WTC11 (cell line): Measurements from ENCODE around the gene RABAC1. TPM values are rescaled to one million over a fixed set of nuclear protein-coding genes. Genes with fewer than 3 reads are reported as not detected.

ENCODE experiments used
- ATAC-seq: fragments of 200-7000 bp; cut with Tn5 transposase; 2 replicates; pipeline ENCODE4 v1.10.0; 2021; ENCODE audit warnings: mild to moderate bottlenecking, moderate library complexity
- CTCF ChIA-PET: fragments of 300-600 bp; sonication (Branson Sonifier 250); formaldehyde crosslinking; loops from one replicate; lab custom pipeline; 2021; ENCODE audit warnings: antibody characterized with exemption; lab: Charles Lee
- POLR2A ChIA-PET: fragments of 350-600 bp; sonication (Branson Sonifier 250); formaldehyde crosslinking; loops from one replicate; lab custom pipeline; 2021; ENCODE audit warnings: antibody characterized with exemption; lab: Charles Lee
- DNase-seq: peaks from one replicate; pipeline ENCODE4 v3.0.0; 2021; ENCODE audit warnings: low spot score
- H3K27ac Mint-ChIP-seq: 2 replicates; pipeline ENCODE4 v1.8.0; 2021; ENCODE audit warnings: mixed read lengths
- H3K27me3 Mint-ChIP-seq: 2 replicates; pipeline ENCODE4 v1.8.0; 2021; ENCODE audit warnings: low read depth, mild to moderate bottlenecking, moderate library complexity, mixed read lengths
- H3K36me3 Mint-ChIP-seq: 2 replicates; pipeline ENCODE4 v1.8.0; 2021; ENCODE audit warnings: mixed read lengths
- H3K4me1 Mint-ChIP-seq: 2 replicates; pipeline ENCODE4 v1.8.0; 2022; ENCODE audit warnings: mixed read lengths
- H3K4me3 Mint-ChIP-seq: 2 replicates; pipeline ENCODE4 v1.8.0; 2021; ENCODE audit warnings: mild to moderate bottlenecking, moderate library complexity, mixed read lengths
- H3K9me3 Mint-ChIP-seq: 2 replicates; pipeline ENCODE4 v1.8.0; 2021; ENCODE audit warnings: mixed read lengths
- ARID4B ChIP-seq: sonication (generic); formaldehyde crosslinking; IDR thresholded peaks from 2 replicates; pipeline ENCODE4 v1.8.0; 2023; ENCODE audit warnings: missing genetic modification reagents, mild to moderate bottlenecking, borderline replicate concordance
- CTCF ChIP-seq: fragments of 200-600 bp; IDR thresholded peaks from 2 replicates; pipeline ENCODE4 v1.8.0; 2022; ENCODE audit warnings: antibody characterized with exemption
- EMX1 ChIP-seq: fragments of 250-450 bp; sonication (Bioruptor Pico); IDR thresholded peaks from 2 replicates; pipeline ENCODE4 v1.8.0; 2021; ENCODE audit warnings: mild to moderate bottlenecking
- GABPB1 ChIP-seq: sonication (generic); formaldehyde crosslinking; IDR thresholded peaks from 2 replicates; pipeline ENCODE4 v1.8.1; 2023; ENCODE audit warnings: mild to moderate bottlenecking, missing genetic modification reagents
- IRF1 ChIP-seq: sonication (generic); formaldehyde crosslinking; IDR thresholded peaks from 2 replicates; pipeline ENCODE4 v1.8.0; 2023; ENCODE audit warnings: missing genetic modification reagents
- JAZF1 ChIP-seq: fragments of 250-450 bp; sonication (Bioruptor Pico); IDR thresholded peaks from 2 replicates; pipeline ENCODE4 v1.9.0; 2021; ENCODE audit warnings: moderate library complexity, mild to moderate bottlenecking, inconsistent platforms
- NFATC4 ChIP-seq: fragments of 250-450 bp; sonication (Bioruptor Pico); IDR thresholded peaks from 2 replicates; pipeline ENCODE4 v1.9.0; 2021; ENCODE audit warnings: mild to moderate bottlenecking
- PRDM15 ChIP-seq: sonication (generic); formaldehyde crosslinking; IDR thresholded peaks from 2 replicates; pipeline ENCODE4 v1.8.0; 2022; ENCODE audit warnings: missing genetic modification reagents
- SOX15 ChIP-seq: fragments of 250-450 bp; sonication (Bioruptor Pico); IDR thresholded peaks from 2 replicates; pipeline ENCODE4 v1.9.0; 2021; ENCODE audit warnings: mild to moderate bottlenecking
- ZNF219 ChIP-seq: sonication (generic); formaldehyde crosslinking; IDR thresholded peaks from 2 replicates; pipeline ENCODE4 v1.8.0; 2023; ENCODE audit warnings: missing genetic modification reagents, mild to moderate bottlenecking, borderline replicate concordance
- ZNF416 ChIP-seq: fragments of 250-450 bp; sonication (Bioruptor Pico); IDR thresholded peaks from 2 replicates; pipeline ENCODE4 v1.9.0; 2021; ENCODE audit warnings: mild to moderate bottlenecking, inconsistent platforms
- total RNA-seq: library from RNA; stranded (reverse); gene quantifications from 3 replicates; pipeline ENCODE4 v1.2.3, GENCODE V29; 2021
- TF ChIP-seq, protein P1 (sequence below): sonication (generic); formaldehyde crosslinking; IDR thresholded peaks from 2 replicates; pipeline ENCODE4 v1.8.1; 2023; ENCODE audit warnings: mild to moderate bottlenecking, missing genetic modification reagents
- TF ChIP-seq, protein P2 (sequence below): sonication (generic); formaldehyde crosslinking; IDR thresholded peaks from 2 replicates; pipeline ENCODE4 v1.8.1; 2023; ENCODE audit warnings: mild to moderate bottlenecking, missing genetic modification reagents, moderate library complexity
- TF ChIP-seq, protein P3 (sequence below): sonication (generic); formaldehyde crosslinking; IDR thresholded peaks from 2 replicates; pipeline ENCODE4 v1.8.0; 2022; ENCODE audit warnings: mild to moderate bottlenecking, missing genetic modification reagents

The RABAC1 gene
- total RNA-seq, 1 experiment from 2014 or later, result 159 TPM

GRCh38 chr19:41999878-42000208, 40.7 kb upstream of the RABAC1 start (continued):
- TF ChIP-seq ARID4B (CRISPR knock-in tag) (no peak), SOX15 (CRISPR knock-in tag) (no peak)
- TF ChIP-seq, all 79 proteins: peak for 0

- no peaks in the 10 kb centered on the region for H3K9me3 Mint-ChIP-seq
- peaks cover 19% of the 10 kb centered on the region for H3K36me3 Mint-ChIP-seq
- no peak overlapping the region for H3K27ac Mint-ChIP-seq
- peak overlapping the region; percentile 54 for H3K4me3 Mint-ChIP-seq
- ChIA-PET CTCF (interaction anchor here (0.6 to 5.3 kb wide), 14 partner anchors 13 to 1573 kb away, joined by 3 to 50 read pairs (median 4); partner anchors contain the start of gene RPS19), POLR2A (interaction anchor here (0.6 to 1.1 kb wide), 2 partner anchors 11 to 188 kb away, joined by 4 to 5 read pairs; no protein-coding TSS in a partner anchor)
- H3K4me1 Mint-ChIP-seq, result peaks cover 27% of the 10 kb centered on the region
- peaks cover 66% of the 10 kb centered on the region for H3K27me3 Mint-ChIP-seq
- TF ChIP-seq EMX1 (0 out of 2 replicates have a peak, but pooled peaks have one; percentile 67), NFATC4 (CRISPR knock-in tag) (peak; percentile 68; the same call in 1 of the 2 replicates), ZNF219 (CRISPR knock-in tag) (no peak), ZNF416 (CRISPR knock-in tag) (peak; percentile 67; the same call in 1 of the 2 replicates), IRF1 (CRISPR knock-in tag) (0 out of 2 replicates have a peak, but pooled peaks have one; percentile 42), PRDM15 (CRISPR knock-in tag) (peak; percentile 84)
- DNase-seq (peak; percentile 67), ATAC-seq (peak; percentile 8)
Measured at GRCh38 chr19:41999071-41999877, 40.2 kb upstream of the RABAC1 start.

DNA sequence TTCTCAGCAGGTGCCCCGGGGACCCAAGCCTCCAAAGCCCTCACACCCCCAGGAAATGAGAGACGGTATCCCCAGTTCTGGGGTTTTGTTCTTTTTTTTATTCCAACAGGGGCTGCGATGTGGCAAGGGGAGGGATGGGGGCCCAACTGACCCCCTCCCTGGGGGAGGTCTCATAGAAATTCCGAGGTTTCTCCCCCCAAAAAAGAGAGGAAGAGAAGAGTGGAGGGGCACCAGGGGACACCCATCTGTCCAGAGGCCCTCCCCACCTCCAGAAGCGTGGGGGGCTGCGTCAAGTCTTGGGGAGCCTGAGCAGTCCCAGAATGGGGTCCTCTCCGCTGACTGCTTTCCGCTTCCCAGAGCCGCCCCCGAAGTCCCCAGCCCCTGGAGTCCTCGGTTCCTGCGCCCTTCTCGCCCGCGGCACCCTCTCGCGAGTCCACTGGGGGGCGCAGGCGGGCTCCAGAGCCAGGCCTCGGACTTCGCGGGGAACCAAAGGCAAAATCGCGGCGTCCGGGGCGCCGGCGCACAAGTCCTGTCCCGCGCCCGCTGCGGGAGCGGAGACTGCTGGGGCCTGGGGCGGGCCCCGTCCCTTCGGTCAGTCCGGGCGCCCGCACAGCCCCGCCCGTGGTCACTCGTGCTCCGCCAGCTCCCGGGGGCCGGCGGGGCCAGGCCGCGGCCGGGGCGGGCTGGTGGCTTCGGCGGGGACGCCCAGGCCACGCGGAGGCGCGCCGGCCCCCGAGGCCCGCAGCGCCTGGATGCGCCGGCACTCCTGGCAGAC, 39.3 kb upstream of the RABAC1 start:
- Mint-ChIP-seq H3K36me3 (peaks cover 13% of the 10 kb centered on the region), H3K9me3 (no peaks in the 10 kb centered on the region), H3K4me1 (peaks cover 23% of the 10 kb centered on the region), H3K4me3 (peak overlapping the region; percentile 72), H3K27me3 (peaks cover 69% of the 10 kb centered on the region), H3K27ac (no peak overlapping the region)
- POLR2A ChIA-PET, result interaction anchor here (1.1 kb wide), 1 partner anchor 11 kb away, joined by 4 read pairs; no protein-coding TSS in a partner anchor
- DNase-seq (peak; percentile 80), ATAC-seq (peak; percentile 30)
- CTCF ChIA-PET, result interaction anchor here (0.9 to 5.3 kb wide), 13 partner anchors 14 to 195 kb away, joined by 3 to 50 read pairs (median 6); partner anchors contain the start of genes RABAC1 and RPS19
- TF ChIP-seq, protein P1, sequence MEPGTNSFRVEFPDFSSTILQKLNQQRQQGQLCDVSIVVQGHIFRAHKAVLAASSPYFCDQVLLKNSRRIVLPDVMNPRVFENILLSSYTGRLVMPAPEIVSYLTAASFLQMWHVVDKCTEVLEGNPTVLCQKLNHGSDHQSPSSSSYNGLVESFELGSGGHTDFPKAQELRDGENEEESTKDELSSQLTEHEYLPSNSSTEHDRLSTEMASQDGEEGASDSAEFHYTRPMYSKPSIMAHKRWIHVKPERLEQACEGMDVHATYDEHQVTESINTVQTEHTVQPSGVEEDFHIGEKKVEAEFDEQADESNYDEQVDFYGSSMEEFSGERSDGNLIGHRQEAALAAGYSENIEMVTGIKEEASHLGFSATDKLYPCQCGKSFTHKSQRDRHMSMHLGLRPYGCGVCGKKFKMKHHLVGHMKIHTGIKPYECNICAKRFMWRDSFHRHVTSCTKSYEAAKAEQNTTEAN, result no peak
- no peak for TF ChIP-seq JAZF1 (CRISPR knock-in tag)
- TF ChIP-seq GABPB1 (CRISPR knock-in tag), result no peak
- TF ChIP-seq CTCF, result peak; percentile 68
- TF ChIP-seq, protein P2, sequence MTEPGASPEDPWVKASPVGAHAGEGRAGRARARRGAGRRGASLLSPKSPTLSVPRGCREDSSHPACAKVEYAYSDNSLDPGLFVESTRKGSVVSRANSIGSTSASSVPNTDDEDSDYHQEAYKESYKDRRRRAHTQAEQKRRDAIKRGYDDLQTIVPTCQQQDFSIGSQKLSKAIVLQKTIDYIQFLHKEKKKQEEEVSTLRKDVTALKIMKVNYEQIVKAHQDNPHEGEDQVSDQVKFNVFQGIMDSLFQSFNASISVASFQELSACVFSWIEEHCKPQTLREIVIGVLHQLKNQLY (CRISPR knock-in tag), result no peak
- TF ChIP-seq, protein P3, sequence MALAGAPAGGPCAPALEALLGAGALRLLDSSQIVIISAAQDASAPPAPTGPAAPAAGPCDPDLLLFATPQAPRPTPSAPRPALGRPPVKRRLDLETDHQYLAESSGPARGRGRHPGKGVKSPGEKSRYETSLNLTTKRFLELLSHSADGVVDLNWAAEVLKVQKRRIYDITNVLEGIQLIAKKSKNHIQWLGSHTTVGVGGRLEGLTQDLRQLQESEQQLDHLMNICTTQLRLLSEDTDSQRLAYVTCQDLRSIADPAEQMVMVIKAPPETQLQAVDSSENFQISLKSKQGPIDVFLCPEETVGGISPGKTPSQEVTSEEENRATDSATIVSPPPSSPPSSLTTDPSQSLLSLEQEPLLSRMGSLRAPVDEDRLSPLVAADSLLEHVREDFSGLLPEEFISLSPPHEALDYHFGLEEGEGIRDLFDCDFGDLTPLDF, result no peak
